SK-N-SH treated with all-trans-retinoic acid at 6 μM for 48 hours (cell line): Measurements from ENCODE around the gene RAB33B.
"Not testable (repeated sequence)": the region's sequence is repeated elsewhere in the genome, so short reads cannot be mapped to it uniquely, and the experiment has no call there.

ENCODE experiments used
- ATAC-seq: fragments of 200-7000 bp; cut with Tn5 transposase; 3 replicates; pipeline ENCODE4 v1.9.1; 2020; ENCODE audit warnings: mild to moderate bottlenecking, moderate library complexity
- ARNTL ChIP-seq: fragments of 450-650 bp; formaldehyde crosslinking; IDR thresholded peaks from 2 replicates; pipeline ENCODE4 v1.5.0; 2020; ENCODE audit warnings: low read depth, mild to moderate bottlenecking, moderate library complexity, borderline replicate concordance
- BACH2 ChIP-seq: fragments of 250-450 bp; sonication (Bioruptor Pico); IDR thresholded peaks from 2 replicates; pipeline ENCODE4 v1.9.0; 2021; ENCODE audit warnings: mild to moderate bottlenecking, borderline replicate concordance
- ESRRG ChIP-seq: fragments of 250-450 bp; sonication (Bioruptor Pico); IDR thresholded peaks from 2 replicates; pipeline ENCODE4 v1.6.1; 2021; ENCODE audit warnings: mild to moderate bottlenecking
- ISL1 ChIP-seq: fragments of 250-450 bp; sonication (Bioruptor Pico); IDR thresholded peaks from 2 replicates; pipeline ENCODE4 v2.1.2; 2022; ENCODE audit warnings: mild to moderate bottlenecking, moderate library complexity
- OSR1 ChIP-seq: fragments of 250-450 bp; sonication (Bioruptor Pico); IDR thresholded peaks from 2 replicates; pipeline ENCODE4 v1.8.0; 2022; ENCODE audit warnings: moderate library complexity, mild to moderate bottlenecking, inconsistent platforms
- PPARA ChIP-seq: fragments of 250-450 bp; sonication (Bioruptor Pico); IDR thresholded peaks from 2 replicates; pipeline ENCODE4 v1.5.0; 2020; ENCODE audit warnings: mild to moderate bottlenecking, borderline replicate concordance
- RARB ChIP-seq: fragments of 250-450 bp; sonication (Bioruptor Pico); IDR thresholded peaks from 2 replicates; pipeline ENCODE4 v1.8.0; 2021; ENCODE audit warnings: mild to moderate bottlenecking, moderate library complexity
- SNAI2 ChIP-seq: fragments of 250-450 bp; sonication (Bioruptor Pico); IDR thresholded peaks from 2 replicates; pipeline ENCODE4 v1.5.0; 2020; ENCODE audit warnings: mild to moderate bottlenecking, moderate library complexity
- TCF4 ChIP-seq: fragments of 250-450 bp; sonication (Bioruptor Pico); IDR thresholded peaks from 2 replicates; pipeline ENCODE4 v1.8.0; 2021; ENCODE audit warnings: mild to moderate bottlenecking, moderate library complexity, borderline replicate concordance
- TOX ChIP-seq: fragments of 250-450 bp; sonication (Bioruptor Pico); IDR thresholded peaks from 2 replicates; pipeline ENCODE4 v1.8.0; 2021; ENCODE audit warnings: mild to moderate bottlenecking, moderate library complexity, borderline replicate concordance
- ZC3H10 ChIP-seq: fragments of 250-450 bp; sonication (Bioruptor Pico); IDR thresholded peaks from 2 replicates; pipeline ENCODE4 v1.5.1; 2021; ENCODE audit warnings: mild to moderate bottlenecking, moderate library complexity
- ZFP3 ChIP-seq: fragments of 250-450 bp; sonication (Bioruptor Pico); IDR thresholded peaks from 2 replicates; pipeline ENCODE4 v1.5.0; 2020; ENCODE audit warnings: mild to moderate bottlenecking, moderate library complexity
- ZFP30 ChIP-seq: fragments of 450-650 bp; formaldehyde crosslinking; IDR thresholded peaks from 2 replicates; pipeline ENCODE4 v1.5.0; 2022; ENCODE audit warnings: mild to moderate bottlenecking, moderate library complexity
- ZNF565 ChIP-seq: fragments of 450-650 bp; formaldehyde crosslinking; conservative IDR thresholded peaks from 2 replicates; pipeline ENCODE4 v1.5.0; 2020; ENCODE audit warnings: low read depth, mild to moderate bottlenecking, moderate library complexity
- ZNF70 ChIP-seq: fragments of 450-650 bp; formaldehyde crosslinking; IDR thresholded peaks from 2 replicates; pipeline ENCODE4 v1.5.0; 2020; ENCODE audit warnings: mild to moderate bottlenecking, moderate library complexity
- ZNF8 ChIP-seq: fragments of 450-650 bp; formaldehyde crosslinking; IDR thresholded peaks from 2 replicates; pipeline ENCODE4 v1.5.0; 2020; ENCODE audit warnings: mild to moderate bottlenecking, moderate library complexity
- TF ChIP-seq, protein P1 (sequence below): fragments of 250-450 bp; sonication (Bioruptor Pico); IDR thresholded peaks from 2 replicates; pipeline ENCODE4 v1.8.0; 2020; ENCODE audit warnings: mild to moderate bottlenecking, moderate library complexity, borderline replicate concordance
- TF ChIP-seq, protein P2 (sequence below): fragments of 250-450 bp; sonication (Bioruptor Pico); IDR thresholded peaks from 2 replicates; pipeline ENCODE4 v1.5.0; 2020; ENCODE audit warnings: mild to moderate bottlenecking, moderate library complexity
- TF ChIP-seq, protein P3 (sequence below): fragments of 250-450 bp; sonication (Bioruptor Pico); IDR thresholded peaks from 2 replicates; pipeline ENCODE4 v1.5.1; 2021; ENCODE audit warnings: mild to moderate bottlenecking, moderate library complexity

Gene RAB33B

DNA sequence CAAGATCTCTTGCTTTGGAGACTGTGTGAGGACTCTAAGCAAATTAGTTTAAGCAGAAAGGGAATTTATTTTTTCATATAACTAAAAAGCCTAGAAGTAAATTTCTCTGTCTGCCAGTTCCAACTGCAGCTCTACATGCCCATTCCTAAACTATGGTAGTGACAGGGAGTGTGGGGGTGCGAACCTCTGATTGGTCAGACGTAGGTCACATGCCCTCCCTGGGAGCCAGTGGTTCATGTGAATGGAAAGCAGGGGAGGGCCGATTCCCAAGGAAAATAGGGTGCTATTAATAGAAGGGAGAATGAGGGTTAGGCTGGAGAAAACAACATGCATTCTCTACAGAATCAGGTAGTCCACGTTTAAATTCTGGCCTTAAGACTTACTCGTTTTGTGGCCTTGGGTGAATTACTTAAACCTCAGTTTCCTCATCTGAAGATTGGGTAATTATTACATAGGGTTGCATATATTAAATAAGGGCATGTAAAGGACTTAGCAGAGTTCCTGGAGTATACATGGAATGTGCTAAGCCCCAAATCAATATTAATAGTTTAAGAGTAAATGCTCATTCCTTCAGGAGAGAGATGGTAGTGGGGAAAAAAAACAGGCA is 7.2 kb downstream of the RAB33B start:
- ATAC-seq = no peak; the same call in 2 of the 3 replicates
- TF ChIP-seq ESRRG (CRISPR knock-in tag) = no peak
- no peak for TF ChIP-seq TOX (CRISPR knock-in tag)
- TF ChIP-seq RARB (CRISPR knock-in tag) = no peak
- TF ChIP-seq PPARA (CRISPR knock-in tag) = no peak
- no peak for TF ChIP-seq TCF4
- TF ChIP-seq, protein P1, sequence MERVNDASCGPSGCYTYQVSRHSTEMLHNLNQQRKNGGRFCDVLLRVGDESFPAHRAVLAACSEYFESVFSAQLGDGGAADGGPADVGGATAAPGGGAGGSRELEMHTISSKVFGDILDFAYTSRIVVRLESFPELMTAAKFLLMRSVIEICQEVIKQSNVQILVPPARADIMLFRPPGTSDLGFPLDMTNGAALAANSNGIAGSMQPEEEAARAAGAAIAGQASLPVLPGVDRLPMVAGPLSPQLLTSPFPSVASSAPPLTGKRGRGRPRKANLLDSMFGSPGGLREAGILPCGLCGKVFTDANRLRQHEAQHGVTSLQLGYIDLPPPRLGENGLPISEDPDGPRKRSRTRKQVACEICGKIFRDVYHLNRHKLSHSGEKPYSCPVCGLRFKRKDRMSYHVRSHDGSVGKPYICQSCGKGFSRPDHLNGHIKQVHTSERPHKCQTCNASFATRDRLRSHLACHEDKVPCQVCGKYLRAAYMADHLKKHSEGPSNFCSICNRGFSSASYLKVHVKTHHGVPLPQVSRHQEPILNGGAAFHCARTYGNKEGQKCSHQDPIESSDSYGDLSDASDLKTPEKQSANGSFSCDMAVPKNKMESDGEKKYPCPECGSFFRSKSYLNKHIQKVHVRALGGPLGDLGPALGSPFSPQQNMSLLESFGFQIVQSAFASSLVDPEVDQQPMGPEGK (CRISPR knock-in tag) = no peak
- TF ChIP-seq OSR1 = no peak
- TF ChIP-seq ZNF8 = no peak

DNA sequence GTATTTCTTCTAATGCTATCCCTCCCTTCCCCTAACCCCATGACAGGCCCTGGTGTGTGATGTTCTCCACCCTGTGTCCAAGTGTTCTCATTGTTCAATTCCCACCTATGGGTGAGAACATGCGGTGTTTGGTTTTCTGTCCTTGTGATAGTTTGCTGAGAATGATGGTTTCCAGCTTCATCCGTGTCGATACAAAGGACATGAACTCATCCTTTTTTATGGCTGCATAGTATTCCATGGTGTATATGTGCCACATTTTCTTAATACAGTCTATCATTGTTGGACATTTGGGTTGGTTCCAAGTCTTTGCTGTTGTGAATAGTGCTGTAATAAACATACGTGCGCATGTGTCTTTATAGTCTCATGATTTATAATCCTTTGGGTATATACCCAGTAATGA is 10.6 kb downstream of the RAB33B start:
- ATAC-seq = not testable (repeated sequence)

DNA sequence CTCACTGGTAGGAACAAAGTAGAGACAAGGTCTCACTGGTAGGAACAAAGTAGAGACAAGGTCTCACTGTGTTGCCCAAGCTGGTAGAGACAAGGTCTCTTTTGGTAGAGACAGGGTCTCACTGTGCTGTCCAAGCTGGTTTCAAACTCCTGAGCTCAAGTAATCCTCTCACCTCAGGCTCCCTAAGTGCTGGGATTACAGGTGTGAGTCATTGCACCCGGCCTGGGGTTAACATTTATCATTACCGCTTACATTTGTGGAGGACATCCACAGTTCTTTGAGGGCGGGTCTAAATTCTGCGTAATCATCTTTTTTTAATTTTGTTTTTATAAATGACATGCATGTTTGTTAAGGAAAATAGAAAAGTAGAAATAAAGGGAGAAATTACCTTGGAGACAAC is 12.0 kb downstream of the RAB33B start:
- TF ChIP-seq ZC3H10 (CRISPR knock-in tag) (no peak), ISL1 (CRISPR knock-in tag) (no peak), BACH2 (CRISPR knock-in tag) (no peak), TCF4 (no peak)
- TF ChIP-seq, protein P2, sequence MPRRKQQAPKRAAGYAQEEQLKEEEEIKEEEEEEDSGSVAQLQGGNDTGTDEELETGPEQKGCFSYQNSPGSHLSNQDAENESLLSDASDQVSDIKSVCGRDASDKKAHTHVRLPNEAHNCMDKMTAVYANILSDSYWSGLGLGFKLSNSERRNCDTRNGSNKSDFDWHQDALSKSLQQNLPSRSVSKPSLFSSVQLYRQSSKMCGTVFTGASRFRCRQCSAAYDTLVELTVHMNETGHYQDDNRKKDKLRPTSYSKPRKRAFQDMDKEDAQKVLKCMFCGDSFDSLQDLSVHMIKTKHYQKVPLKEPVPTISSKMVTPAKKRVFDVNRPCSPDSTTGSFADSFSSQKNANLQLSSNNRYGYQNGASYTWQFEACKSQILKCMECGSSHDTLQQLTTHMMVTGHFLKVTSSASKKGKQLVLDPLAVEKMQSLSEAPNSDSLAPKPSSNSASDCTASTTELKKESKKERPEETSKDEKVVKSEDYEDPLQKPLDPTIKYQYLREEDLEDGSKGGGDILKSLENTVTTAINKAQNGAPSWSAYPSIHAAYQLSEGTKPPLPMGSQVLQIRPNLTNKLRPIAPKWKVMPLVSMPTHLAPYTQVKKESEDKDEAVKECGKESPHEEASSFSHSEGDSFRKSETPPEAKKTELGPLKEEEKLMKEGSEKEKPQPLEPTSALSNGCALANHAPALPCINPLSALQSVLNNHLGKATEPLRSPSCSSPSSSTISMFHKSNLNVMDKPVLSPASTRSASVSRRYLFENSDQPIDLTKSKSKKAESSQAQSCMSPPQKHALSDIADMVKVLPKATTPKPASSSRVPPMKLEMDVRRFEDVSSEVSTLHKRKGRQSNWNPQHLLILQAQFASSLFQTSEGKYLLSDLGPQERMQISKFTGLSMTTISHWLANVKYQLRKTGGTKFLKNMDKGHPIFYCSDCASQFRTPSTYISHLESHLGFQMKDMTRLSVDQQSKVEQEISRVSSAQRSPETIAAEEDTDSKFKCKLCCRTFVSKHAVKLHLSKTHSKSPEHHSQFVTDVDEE (CRISPR knock-in tag) = no peak
- TF ChIP-seq, protein P1 (CRISPR knock-in tag) = no peak
- TF ChIP-seq, all 23 proteins: peak for 0
- no peak for ATAC-seq

DNA sequence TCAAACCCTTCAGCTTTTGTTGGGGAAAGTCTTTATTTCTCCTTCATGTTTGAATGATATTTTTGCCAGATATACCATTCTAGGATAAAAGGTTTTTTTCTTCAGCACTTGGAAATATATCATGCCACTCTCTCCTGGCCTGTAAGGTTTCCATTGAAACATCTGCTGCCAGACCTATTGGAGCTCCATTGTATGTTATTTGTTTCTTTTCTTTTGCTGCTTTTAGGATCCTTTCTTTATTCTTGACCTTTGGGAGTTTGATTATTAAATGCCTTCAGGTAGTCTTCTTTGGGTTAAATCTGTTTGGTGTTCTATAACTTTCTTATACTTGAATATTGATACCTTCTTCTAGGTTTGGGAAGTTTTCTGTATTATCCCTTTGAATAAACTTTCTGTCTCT is 14.8 kb downstream of the RAB33B start:
- not testable (repeated sequence) for ATAC-seq

DNA sequence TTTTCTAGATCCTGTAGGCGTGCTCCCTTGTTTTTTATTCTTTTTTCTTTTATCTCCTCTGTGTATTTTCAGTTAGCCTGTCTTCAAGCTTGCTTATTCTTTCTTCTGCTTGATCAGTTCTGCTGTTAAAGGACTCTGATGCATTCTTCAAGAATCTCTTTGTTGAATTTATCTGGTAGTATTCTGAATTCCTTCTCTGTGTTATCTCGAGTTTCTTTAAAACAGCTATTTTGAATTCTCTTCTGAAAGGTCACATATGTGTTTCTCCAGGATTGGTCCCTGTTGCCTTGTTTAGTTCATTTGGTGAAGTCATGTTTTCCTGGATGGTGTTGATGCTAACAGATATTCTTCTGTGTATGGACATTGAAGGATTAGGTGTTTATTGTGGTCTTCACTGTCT is 15.3 kb downstream of the RAB33B start:
- TF ChIP-seq ZFP30 (CRISPR knock-in tag) = peak; percentile 13; the same call in 1 of the 2 replicates
- TF ChIP-seq ZNF70 (CRISPR knock-in tag) = no peak

DNA sequence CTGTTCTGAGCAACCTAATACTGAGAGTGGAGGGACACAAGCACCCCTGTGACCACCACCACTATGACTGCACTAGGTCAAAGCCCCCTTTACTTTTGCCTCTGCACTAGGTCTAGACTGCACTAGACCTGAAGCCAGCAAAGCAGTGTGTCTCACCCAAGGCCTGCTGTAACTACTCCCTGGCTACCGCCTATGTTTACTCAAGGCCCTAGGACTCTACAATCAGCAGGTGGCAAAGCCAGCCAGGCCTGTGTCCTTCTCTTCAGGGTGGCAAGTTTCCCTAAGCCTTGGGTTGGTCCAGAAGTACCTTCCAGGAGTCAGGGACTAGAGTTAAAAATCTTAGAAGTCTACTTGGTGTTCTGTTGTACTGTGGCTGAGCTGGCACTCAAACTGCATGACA is 15.9 kb downstream of the RAB33B start:
- no peak for ATAC-seq
- TF ChIP-seq OSR1 (no peak), ZC3H10 (CRISPR knock-in tag) (no peak), ZFP3 (no peak), ARNTL (no peak), PPARA (CRISPR knock-in tag) (no peak), SNAI2 (CRISPR knock-in tag) (no peak), ESRRG (CRISPR knock-in tag) (no peak), ZNF565 (CRISPR knock-in tag) (no peak), RARB (CRISPR knock-in tag) (no peak)
- TF ChIP-seq, protein P2 (CRISPR knock-in tag) = no peak
- TF ChIP-seq, protein P1 (CRISPR knock-in tag) = no peak
- TF ChIP-seq, protein P3, sequence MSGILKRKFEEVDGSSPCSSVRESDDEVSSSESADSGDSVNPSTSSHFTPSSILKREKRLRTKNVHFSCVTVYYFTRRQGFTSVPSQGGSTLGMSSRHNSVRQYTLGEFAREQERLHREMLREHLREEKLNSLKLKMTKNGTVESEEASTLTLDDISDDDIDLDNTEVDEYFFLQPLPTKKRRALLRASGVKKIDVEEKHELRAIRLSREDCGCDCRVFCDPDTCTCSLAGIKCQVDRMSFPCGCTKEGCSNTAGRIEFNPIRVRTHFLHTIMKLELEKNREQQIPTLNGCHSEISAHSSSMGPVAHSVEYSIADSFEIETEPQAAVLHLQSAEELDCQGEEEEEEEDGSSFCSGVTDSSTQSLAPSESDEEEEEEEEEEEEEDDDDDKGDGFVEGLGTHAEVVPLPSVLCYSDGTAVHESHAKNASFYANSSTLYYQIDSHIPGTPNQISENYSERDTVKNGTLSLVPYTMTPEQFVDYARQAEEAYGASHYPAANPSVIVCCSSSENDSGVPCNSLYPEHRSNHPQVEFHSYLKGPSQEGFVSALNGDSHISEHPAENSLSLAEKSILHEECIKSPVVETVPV (CRISPR knock-in tag) = no peak

More for the DNA sequence above, 15.3 kb downstream of the RAB33B start:
- no peak for ATAC-seq
